Measurements from ENCODE around the gene ST8SIA6. TPM values are rescaled to one million over a fixed set of nuclear protein-coding genes. Genes with fewer than 3 reads are reported as not detected.

The ST8SIA6 gene
- total and polyA plus RNA-seq, 9 of the 15 experiments (the other 6 are each of a cell fraction or from before 2014, with no cell fraction given): 0.69 to 6.7 (median 5.0) TPM

DNA sequence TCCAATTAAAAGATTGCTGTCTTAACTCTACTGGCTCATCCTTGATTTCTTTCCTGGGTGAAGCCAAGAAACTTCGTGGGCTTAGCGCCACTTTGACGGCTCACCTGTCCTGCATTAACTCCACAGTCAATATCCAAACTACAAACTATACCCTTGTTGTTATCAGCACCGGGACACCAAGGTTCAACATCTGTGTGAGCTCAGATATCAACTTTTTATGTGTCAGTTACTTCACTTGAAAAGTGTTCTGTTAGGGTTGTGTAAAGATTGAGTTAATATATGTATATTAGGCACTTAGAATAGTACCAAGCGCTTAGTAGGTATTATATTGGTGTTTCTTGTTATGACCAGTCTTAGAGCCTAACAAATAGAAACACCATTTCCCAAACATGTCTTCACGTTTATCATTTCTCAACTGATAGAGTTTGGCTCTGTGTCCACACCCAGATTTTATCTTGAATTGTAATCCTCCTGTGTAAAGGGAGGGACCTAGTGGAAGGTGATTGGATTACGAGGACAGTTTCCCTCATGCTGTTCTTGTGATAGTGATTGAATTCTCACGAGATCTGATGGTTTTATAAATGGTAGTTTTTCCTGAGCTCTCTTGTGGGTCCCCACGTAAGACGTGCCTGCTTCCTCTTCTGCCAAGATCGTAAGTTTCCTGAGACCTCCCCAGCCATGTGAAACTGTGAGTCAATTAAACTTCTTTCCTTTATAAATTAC, 19.0 kb upstream of the ST8SIA6 start (continued):
- TF ChIP-seq PHF8 (IDR thresholded peaks at IDR 0.05; ENCODE audit: borderline replicate concordance, low read length) (no peak), NCOR1 (IDR thresholded peaks at IDR 0.05) (peak; percentile 53; the same call in 1 of the 2 replicates), EP300 (IDR thresholded peaks at IDR 0.05; ENCODE audit: low read length) (no peak), GATAD2B (IDR thresholded peaks at IDR 0.05; ENCODE audit: borderline replicate concordance) (0 out of 2 replicates have a peak, but pooled peaks have one; percentile 29), PML (IDR thresholded peaks at IDR 0.05; ENCODE audit: low read length) (peak; percentile 59), ZNF512 (tag; IDR thresholded peaks at IDR 0.05) (no peak), TAF9B (IDR thresholded peaks at IDR 0.05; ENCODE audit: partially characterized antibody) (no peak), VEZF1 (CRISPR knock-in tag; IDR thresholded peaks at IDR 0.05) (peak; percentile 30), TBP (optimal IDR thresholded peaks at IDR 0.05; ENCODE audit: low read depth, low read length) (peak; percentile 63), ETV5 (CRISPR knock-in tag; IDR thresholded peaks at IDR 0.05; ENCODE audit: low read depth) (0 out of 2 replicates have a peak, but pooled peaks have one; percentile 1), AFF1 (IDR thresholded peaks at IDR 0.05; ENCODE audit: low read depth in 1 of 2, partially characterized antibody in 2 of 2) (peak; percentile 17 to 27), MAFG (tag; conservative IDR thresholded peaks at IDR 0.05) (no peak), JUN (IDR thresholded peaks at IDR 0.05; ENCODE audit: borderline replicate concordance, low read depth, low read length) (no peak), JUN (CRISPR knock-in tag; IDR thresholded peaks at IDR 0.05; ENCODE audit: borderline replicate concordance) (0 out of 2 replicates have a peak, but pooled peaks have one; percentile 25), ZBTB9 (CRISPR knock-in tag; IDR thresholded peaks at IDR 0.05) (no peak), L3MBTL2 (IDR thresholded peaks at IDR 0.05) (peak; percentile 71)
- TF ChIP-seq, protein P1, sequence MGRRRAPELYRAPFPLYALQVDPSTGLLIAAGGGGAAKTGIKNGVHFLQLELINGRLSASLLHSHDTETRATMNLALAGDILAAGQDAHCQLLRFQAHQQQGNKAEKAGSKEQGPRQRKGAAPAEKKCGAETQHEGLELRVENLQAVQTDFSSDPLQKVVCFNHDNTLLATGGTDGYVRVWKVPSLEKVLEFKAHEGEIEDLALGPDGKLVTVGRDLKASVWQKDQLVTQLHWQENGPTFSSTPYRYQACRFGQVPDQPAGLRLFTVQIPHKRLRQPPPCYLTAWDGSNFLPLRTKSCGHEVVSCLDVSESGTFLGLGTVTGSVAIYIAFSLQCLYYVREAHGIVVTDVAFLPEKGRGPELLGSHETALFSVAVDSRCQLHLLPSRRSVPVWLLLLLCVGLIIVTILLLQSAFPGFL (CRISPR knock-in tag; IDR thresholded peaks at IDR 0.05): no peak

Measured in K562 (cell line).